Measurements from ENCODE around the gene DDX59. TPM values are rescaled to one million over a fixed set of nuclear protein-coding genes. Genes with fewer than 3 reads are reported as not detected.

Gene DDX59
- total RNA-seq, 3 donors from 2014 or later, result 23.6 to 30.1 (median 24.2) TPM

DNA sequence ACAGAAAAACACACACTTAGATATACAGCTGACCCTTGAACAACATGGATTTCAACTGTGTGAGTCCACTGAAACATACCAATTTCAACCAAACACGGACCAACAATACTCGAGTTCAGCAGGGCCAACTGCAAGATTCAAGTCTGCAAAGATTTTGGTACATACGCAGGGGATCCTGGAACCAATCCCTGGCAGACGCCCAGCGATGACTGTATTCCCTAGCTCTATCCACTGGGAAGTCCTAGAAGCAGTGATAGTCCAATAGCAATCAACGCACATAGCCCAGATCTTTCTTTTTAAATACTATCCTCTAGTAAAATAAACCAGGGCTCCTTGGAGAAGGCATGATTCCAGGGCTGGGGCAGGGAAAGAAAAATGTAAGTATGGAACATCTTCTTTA is 9.0 kb downstream of the DDX59 start:
- Histone ChIP-seq H3K27me3 (no peaks in the 10 kb centered on the region), H3K27ac (no peak overlapping the region), H3K4me3 (no peak overlapping the region), H3K4me1 (no peaks in the 10 kb centered on the region), H3K36me3 (no peaks in the 10 kb centered on the region), H3K9me3 (no peaks in the 10 kb centered on the region)
- no peak for DNase-seq (ENCODE audit: low spot score in 2 of 2)
- intact Hi-C loops (cut with DNase I; ENCODE audit: low total_unique reads), result no loop called here
- TF ChIP-seq POLR2AphosphoS5 (IDR thresholded peaks at IDR 0.05) (no peak), POLR2A (IDR thresholded peaks at IDR 0.05) (no peak)
- TF ChIP-seq, protein P1, sequence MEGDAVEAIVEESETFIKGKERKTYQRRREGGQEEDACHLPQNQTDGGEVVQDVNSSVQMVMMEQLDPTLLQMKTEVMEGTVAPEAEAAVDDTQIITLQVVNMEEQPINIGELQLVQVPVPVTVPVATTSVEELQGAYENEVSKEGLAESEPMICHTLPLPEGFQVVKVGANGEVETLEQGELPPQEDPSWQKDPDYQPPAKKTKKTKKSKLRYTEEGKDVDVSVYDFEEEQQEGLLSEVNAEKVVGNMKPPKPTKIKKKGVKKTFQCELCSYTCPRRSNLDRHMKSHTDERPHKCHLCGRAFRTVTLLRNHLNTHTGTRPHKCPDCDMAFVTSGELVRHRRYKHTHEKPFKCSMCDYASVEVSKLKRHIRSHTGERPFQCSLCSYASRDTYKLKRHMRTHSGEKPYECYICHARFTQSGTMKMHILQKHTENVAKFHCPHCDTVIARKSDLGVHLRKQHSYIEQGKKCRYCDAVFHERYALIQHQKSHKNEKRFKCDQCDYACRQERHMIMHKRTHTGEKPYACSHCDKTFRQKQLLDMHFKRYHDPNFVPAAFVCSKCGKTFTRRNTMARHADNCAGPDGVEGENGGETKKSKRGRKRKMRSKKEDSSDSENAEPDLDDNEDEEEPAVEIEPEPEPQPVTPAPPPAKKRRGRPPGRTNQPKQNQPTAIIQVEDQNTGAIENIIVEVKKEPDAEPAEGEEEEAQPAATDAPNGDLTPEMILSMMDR (IDR thresholded peaks at IDR 0.05), result no peak

DNA sequence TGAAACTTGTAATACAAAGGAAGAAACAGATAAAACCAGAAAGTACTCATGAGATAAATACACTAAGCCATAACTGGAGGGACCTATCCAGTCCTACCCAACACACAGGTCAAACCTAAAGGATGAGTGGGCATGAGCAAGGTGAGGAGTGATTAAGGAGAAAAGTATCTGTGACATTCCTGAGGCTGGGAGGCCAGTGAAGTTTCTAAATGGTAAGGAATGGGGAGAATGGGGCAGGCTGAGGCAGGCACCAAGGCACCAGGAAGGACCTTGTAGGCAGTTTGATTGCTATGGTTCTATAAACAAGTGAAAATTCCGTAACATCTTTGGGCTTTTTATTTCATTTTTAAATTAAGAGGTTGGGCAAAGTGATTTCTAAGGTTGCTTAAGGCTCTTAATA is 10.4 kb downstream of the DDX59 start:
- Histone ChIP-seq H3K4me1 (no peaks in the 10 kb centered on the region), H3K9me3 (no peaks in the 10 kb centered on the region), H3K27me3 (no peaks in the 10 kb centered on the region), H3K4me3 (no peak overlapping the region), H3K27ac (peak overlapping the region; percentile 65 to 66), H3K36me3 (no peaks in the 10 kb centered on the region)
- intact Hi-C loops (cut with DNase I; ENCODE audit: low total_unique reads), result no loop called here
- TF ChIP-seq POLR2AphosphoS5 (IDR thresholded peaks at IDR 0.05) (no peak), POLR2A (IDR thresholded peaks at IDR 0.05) (no peak)
- TF ChIP-seq, protein P1 (IDR thresholded peaks at IDR 0.05), result no peak
- peak in 1 of 2 donors; percentile 71 for DNase-seq (ENCODE audit: low spot score in 2 of 2)

DNA sequence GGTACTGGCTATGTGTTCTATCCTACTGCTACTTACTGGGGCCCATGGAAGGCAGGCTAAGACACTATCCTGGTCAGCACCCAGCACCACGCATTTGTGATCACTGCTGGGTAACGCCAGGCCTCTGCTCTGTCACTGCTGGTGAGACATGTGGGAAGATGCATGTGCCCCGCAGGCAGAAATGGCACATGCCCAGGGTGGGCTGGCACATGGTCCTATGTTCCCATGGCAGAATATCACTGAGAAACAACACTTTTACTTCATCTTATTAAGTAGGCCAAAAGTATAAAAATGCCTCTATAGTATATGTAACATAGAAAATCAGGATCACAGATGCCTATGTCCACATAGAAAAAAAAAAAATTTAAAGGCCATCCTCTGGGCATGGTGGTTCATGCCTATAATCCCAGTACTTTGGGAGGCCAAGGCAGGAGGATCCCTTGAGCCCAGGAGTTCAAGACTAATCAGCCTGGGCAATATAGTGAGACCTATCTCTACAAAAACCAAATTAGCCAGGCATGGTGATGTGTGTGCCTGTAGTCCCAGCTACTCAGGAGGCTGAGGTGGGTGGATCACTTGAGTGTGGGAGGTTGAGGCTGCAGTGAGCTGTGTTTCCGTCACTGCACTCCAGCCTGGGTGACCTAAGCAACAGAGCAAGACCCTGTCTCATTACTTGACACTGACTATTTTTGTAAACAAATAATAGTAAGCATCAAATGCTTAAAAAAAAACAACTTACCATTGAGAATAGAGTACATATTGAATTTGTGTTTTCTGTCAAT is 11.5 kb downstream of the DDX59 start:
- no peak for DNase-seq (ENCODE audit: low spot score in 2 of 2)
- H3K27me3 ChIP-seq, result no peaks in the 10 kb centered on the region

DNA sequence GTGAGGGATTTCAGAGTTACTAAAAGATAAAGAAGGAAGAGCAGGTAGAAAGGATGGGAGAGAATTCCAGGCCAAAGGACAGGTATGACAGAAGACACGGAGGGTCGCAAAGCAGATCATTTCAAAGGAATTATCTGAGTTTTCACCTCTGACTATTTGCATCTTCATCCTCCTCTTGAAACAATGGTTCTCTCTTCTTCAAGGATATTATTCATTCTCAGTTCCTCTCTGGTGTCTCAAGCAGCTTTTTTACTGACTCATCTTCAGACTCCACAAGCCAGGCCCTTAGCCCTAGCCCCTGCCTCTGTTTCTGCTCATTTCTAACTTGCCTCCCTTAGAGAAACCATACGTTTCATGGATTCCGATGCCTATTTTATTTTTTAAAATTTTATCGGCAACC is 15.0 kb downstream of the DDX59 start:
- no peak for DNase-seq (ENCODE audit: low spot score in 2 of 2)
- no peaks in the 10 kb centered on the region for H3K4me1 ChIP-seq
- H3K4me3 ChIP-seq, result no peak overlapping the region
- H3K9me3 ChIP-seq, result no peaks in the 10 kb centered on the region
- TF ChIP-seq, protein P1 (IDR thresholded peaks at IDR 0.05), result no peak
- no peak overlapping the region for H3K27ac ChIP-seq
- no peaks in the 10 kb centered on the region for H3K27me3 ChIP-seq
- intact Hi-C loops (cut with DNase I; ENCODE audit: low total_unique reads), result no loop called here
- no peaks in the 10 kb centered on the region for H3K36me3 ChIP-seq

More for the DNA sequence above, 11.5 kb downstream of the DDX59 start:
- no peaks in the 10 kb centered on the region for H3K9me3 ChIP-seq
- intact Hi-C loops (cut with DNase I; ENCODE audit: low total_unique reads), result no loop called here
- H3K36me3 ChIP-seq, result no peaks in the 10 kb centered on the region
- H3K4me3 ChIP-seq, result no peak overlapping the region
- H3K27ac ChIP-seq, result no peak overlapping the region
- no peaks in the 10 kb centered on the region for H3K4me1 ChIP-seq
- no peak for TF ChIP-seq POLR2A (IDR thresholded peaks at IDR 0.05)
- TF ChIP-seq, protein P1 (IDR thresholded peaks at IDR 0.05), result no peak
- TF ChIP-seq POLR2AphosphoS5 (IDR thresholded peaks at IDR 0.05), result no peak

DNA sequence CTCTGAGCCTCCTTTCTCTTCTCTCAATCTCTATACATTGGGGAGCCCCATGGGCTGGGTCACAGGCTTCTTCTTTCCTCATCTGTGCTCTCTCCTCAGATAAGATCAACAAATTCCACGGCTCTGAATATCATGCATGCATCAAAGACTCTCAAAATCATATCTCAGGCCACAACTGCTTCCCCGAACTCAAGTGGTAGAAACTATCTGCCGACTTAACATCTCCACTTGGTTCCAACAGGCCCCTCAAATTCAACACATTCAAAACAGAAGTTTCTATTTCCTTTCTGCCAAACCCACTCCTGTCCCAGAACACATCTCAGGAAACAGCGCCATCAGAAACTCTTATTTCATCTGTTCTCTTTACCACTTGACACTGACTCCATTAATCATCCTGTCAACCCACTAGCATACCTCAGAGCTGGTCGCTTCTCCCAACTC is 16.7 kb downstream of the DDX59 start:
- Histone ChIP-seq H3K9me3 (no peaks in the 10 kb centered on the region), H3K4me3 (no peak overlapping the region), H3K27me3 (no peaks in the 10 kb centered on the region), H3K27ac (no peak overlapping the region), H3K4me1 (no peaks in the 10 kb centered on the region), H3K36me3 (no peaks in the 10 kb centered on the region)
- TF ChIP-seq POLR2A (IDR thresholded peaks at IDR 0.05), result no peak
- no peak for TF ChIP-seq POLR2AphosphoS5 (IDR thresholded peaks at IDR 0.05)
- TF ChIP-seq, protein P1 (IDR thresholded peaks at IDR 0.05), result no peak
- DNase-seq (ENCODE audit: low spot score in 2 of 2), result no peak
- intact Hi-C loops (cut with DNase I; ENCODE audit: low total_unique reads), result no loop called here
